ENCODE measurements around the gene TMEM59L. TPM values are rescaled to one million over a fixed set of nuclear protein-coding genes. Genes with fewer than 3 reads are reported as not detected.

Gene TMEM59L
- total and polyA plus RNA-seq, 2 of the 13 experiments (the other 11 are each of a cell fraction or from before 2014, with no cell fraction given) = 0.97 to 5.5 TPM

- TF ChIP-seq, protein P1, sequence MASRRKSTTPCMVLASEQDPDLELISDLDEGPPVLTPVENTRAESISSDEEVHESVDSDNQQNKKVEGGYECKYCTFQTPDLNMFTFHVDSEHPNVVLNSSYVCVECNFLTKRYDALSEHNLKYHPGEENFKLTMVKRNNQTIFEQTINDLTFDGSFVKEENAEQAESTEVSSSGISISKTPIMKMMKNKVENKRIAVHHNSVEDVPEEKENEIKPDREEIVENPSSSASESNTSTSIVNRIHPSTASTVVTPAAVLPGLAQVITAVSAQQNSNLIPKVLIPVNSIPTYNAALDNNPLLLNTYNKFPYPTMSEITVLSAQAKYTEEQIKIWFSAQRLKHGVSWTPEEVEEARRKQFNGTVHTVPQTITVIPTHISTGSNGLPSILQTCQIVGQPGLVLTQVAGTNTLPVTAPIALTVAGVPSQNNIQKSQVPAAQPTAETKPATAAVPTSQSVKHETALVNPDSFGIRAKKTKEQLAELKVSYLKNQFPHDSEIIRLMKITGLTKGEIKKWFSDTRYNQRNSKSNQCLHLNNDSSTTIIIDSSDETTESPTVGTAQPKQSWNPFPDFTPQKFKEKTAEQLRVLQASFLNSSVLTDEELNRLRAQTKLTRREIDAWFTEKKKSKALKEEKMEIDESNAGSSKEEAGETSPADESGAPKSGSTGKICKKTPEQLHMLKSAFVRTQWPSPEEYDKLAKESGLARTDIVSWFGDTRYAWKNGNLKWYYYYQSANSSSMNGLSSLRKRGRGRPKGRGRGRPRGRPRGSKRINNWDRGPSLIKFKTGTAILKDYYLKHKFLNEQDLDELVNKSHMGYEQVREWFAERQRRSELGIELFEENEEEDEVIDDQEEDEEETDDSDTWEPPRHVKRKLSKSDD (CRISPR knock-in tag; IDR thresholded peaks at IDR 0.05; ENCODE audit: low read depth) = 0 out of 2 replicates have a peak, but pooled peaks have one; percentile 42
- TF ChIP-seq SMYD3 (CRISPR knock-in tag; IDR thresholded peaks at IDR 0.05) (peak; percentile 90), TOE1 (CRISPR knock-in tag; IDR thresholded peaks at IDR 0.05) (no peak), NR0B2 (CRISPR knock-in tag; IDR thresholded peaks at IDR 0.05) (0 out of 2 replicates have a peak, but pooled peaks have one; percentile 15), MYPOP (CRISPR knock-in tag; IDR thresholded peaks at IDR 0.05) (peak; percentile 33; the same call in 1 of the 2 replicates), RCOR2 (CRISPR knock-in tag; IDR thresholded peaks at IDR 0.05) (no peak; the same call in 1 of the 2 replicates), ZNF792 (CRISPR knock-in tag; IDR thresholded peaks at IDR 0.05) (no peak), ZSCAN31 (CRISPR knock-in tag; IDR thresholded peaks at IDR 0.05; ENCODE audit: low read depth) (0 out of 2 replicates have a peak, but pooled peaks have one; percentile 38), GZF1 (CRISPR knock-in tag; IDR thresholded peaks at IDR 0.05) (0 out of 2 replicates have a peak, but pooled peaks have one; percentile 65), SRF (IDR thresholded peaks at IDR 0.05; ENCODE audit: low read depth, low read length) (no peak), RFX3 (CRISPR knock-in tag; IDR thresholded peaks at IDR 0.05) (no peak), SIX1 (CRISPR knock-in tag; IDR thresholded peaks at IDR 0.05; ENCODE audit: borderline replicate concordance) (peak; percentile 87), PHF21A (CRISPR knock-in tag; IDR thresholded peaks at IDR 0.05) (peak; percentile 92), TBX3 (IDR thresholded peaks at IDR 0.05; ENCODE audit: borderline replicate concordance) (peak; percentile 52; the same call in 1 of the 2 replicates), GRHL1 (CRISPR knock-in tag; conservative IDR thresholded peaks at IDR 0.05) (no peak), SNRNP70 (IDR thresholded peaks at IDR 0.05; ENCODE audit: low read depth, low read length) (no peak), TBX2 (CRISPR knock-in tag; IDR thresholded peaks at IDR 0.05; ENCODE audit: borderline replicate concordance) (peak; percentile 91), NR2F6 (IDR thresholded peaks at IDR 0.05) (peak; percentile 76), NR2F6 (CRISPR knock-in tag; IDR thresholded peaks at IDR 0.05) (peak; percentile 86), ZNF546 (CRISPR knock-in tag; conservative IDR thresholded peaks at IDR 0.05) (no peak), GATA4 (IDR thresholded peaks at IDR 0.05; ENCODE audit: borderline replicate concordance, low read depth) (no peak), ZFP90 (CRISPR knock-in tag; IDR thresholded peaks at IDR 0.05; ENCODE audit: borderline replicate concordance) (no peak)
- TF ChIP-seq, protein P2, sequence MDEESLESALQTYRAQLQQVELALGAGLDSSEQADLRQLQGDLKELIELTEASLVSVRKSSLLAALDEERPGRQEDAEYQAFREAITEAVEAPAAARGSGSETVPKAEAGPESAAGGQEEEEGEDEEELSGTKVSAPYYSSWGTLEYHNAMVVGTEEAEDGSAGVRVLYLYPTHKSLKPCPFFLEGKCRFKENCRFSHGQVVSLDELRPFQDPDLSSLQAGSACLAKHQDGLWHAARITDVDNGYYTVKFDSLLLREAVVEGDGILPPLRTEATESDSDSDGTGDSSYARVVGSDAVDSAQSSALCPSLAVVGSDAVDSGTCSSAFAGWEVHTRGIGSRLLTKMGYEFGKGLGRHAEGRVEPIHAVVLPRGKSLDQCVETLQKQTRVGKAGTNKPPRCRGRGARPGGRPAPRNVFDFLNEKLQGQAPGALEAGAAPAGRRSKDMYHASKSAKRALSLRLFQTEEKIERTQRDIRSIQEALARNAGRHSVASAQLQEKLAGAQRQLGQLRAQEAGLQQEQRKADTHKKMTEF (CRISPR knock-in tag; IDR thresholded peaks at IDR 0.05) = peak; percentile 95; the same call in 1 of the 2 replicates
Measured at GRCh38 chr19:18610556-18611326, 1.9 kb upstream of the TMEM59L start (continued).
